ENCODE data around the gene TMEM174.

Gene TMEM174

GRCh38 chr5:73171495-73171894 is 1.5 kb upstream of the TMEM174 start:
- peaks cover 14% of the 10 kb centered on the region for H3K27me3 Mint-ChIP-seq (ENCODE audit: low read depth, poor library complexity)
- no peak for DNase-seq
- peaks cover 12% of the 10 kb centered on the region for H3K9me3 Mint-ChIP-seq
- H3K27ac Mint-ChIP-seq, result no peak overlapping the region
- no peak overlapping the region for H3K4me3 Mint-ChIP-seq
- H3K4me1 Mint-ChIP-seq, result peaks cover 41% of the 10 kb centered on the region
- no peaks in the 10 kb centered on the region for H3K36me3 Mint-ChIP-seq (ENCODE audit: low read depth)
- TF ChIP-seq, protein P1, sequence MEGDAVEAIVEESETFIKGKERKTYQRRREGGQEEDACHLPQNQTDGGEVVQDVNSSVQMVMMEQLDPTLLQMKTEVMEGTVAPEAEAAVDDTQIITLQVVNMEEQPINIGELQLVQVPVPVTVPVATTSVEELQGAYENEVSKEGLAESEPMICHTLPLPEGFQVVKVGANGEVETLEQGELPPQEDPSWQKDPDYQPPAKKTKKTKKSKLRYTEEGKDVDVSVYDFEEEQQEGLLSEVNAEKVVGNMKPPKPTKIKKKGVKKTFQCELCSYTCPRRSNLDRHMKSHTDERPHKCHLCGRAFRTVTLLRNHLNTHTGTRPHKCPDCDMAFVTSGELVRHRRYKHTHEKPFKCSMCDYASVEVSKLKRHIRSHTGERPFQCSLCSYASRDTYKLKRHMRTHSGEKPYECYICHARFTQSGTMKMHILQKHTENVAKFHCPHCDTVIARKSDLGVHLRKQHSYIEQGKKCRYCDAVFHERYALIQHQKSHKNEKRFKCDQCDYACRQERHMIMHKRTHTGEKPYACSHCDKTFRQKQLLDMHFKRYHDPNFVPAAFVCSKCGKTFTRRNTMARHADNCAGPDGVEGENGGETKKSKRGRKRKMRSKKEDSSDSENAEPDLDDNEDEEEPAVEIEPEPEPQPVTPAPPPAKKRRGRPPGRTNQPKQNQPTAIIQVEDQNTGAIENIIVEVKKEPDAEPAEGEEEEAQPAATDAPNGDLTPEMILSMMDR (IDR thresholded peaks at IDR 0.05), result no peak

- H3K36me3 Mint-ChIP-seq (ENCODE audit: low read depth), result no peaks in the 10 kb centered on the region
- peaks cover 43% of the 10 kb centered on the region for H3K4me1 Mint-ChIP-seq
- no peak overlapping the region for H3K4me3 Mint-ChIP-seq
- no peak overlapping the region for H3K27ac Mint-ChIP-seq
- H3K9me3 Mint-ChIP-seq, result peaks cover 12% of the 10 kb centered on the region
- H3K27me3 Mint-ChIP-seq (ENCODE audit: low read depth, poor library complexity), result peaks cover 4% of the 10 kb centered on the region
- DNase-seq, result no peak
- TF ChIP-seq, protein P1 (IDR thresholded peaks at IDR 0.05), result no peak
Measured at GRCh38 chr5:73174100-73174815, 1.3 kb downstream of the TMEM174 start.

GRCh38 chr5:73176250-73176649 is 3.3 kb downstream of the TMEM174 start:
- Mint-ChIP-seq H3K4me1 (peaks cover 43% of the 10 kb centered on the region), H3K9me3 (no peaks in the 10 kb centered on the region), H3K36me3 (ENCODE audit: low read depth) (no peaks in the 10 kb centered on the region), H3K4me3 (no peak overlapping the region), H3K27me3 (ENCODE audit: low read depth, poor library complexity) (no peaks in the 10 kb centered on the region), H3K27ac (no peak overlapping the region)
- TF ChIP-seq, protein P1 (IDR thresholded peaks at IDR 0.05), result no peak
- no peak for DNase-seq

DNA sequence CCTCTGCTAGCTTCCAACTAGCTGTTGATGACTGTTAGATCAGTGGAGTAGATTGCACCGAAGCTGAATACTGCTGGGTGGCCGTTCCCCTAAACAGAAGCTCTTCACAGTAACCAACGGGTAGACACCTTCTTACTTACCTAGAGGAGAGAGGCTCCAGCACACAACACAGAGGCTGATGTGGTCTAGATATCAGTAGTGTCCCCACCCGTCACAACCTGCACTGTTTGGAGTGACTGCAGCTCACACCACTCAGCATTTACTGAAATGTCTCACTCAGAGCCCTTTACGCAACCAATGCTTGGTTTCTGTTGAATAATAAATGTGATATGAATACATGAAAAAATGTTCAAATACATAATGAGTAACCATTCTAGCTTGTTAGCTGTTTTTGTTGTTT is 5.3 kb downstream of the TMEM174 start:
- Mint-ChIP-seq H3K4me1 (peaks cover 38% of the 10 kb centered on the region), H3K4me3 (no peak overlapping the region), H3K27ac (no peak overlapping the region), H3K9me3 (no peaks in the 10 kb centered on the region), H3K36me3 (ENCODE audit: low read depth) (no peaks in the 10 kb centered on the region), H3K27me3 (ENCODE audit: low read depth, poor library complexity) (no peaks in the 10 kb centered on the region)
- TF ChIP-seq, protein P1 (IDR thresholded peaks at IDR 0.05), result no peak
- no peak for DNase-seq

DNA sequence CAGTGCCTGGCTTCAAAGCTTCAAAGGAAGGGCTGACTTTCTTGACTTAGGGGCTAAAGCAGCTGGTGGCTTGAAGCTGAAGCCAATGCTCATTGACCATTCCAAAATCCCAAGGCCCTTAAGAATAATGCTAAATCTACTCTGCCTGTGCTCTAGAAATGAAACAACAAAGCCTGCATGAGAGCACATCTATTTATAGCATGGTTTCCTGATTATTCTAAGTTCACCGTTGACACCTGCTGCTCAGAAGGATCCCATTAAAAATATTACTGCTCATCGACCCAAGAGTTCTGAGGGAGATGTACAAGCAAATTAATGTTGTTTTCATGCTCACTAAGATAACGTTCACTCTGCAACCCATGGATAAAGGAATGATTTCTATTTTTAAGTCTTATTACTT is 6.7 kb downstream of the TMEM174 start:
- peaks cover 5% of the 10 kb centered on the region for H3K36me3 Mint-ChIP-seq (ENCODE audit: low read depth)
- no peak for DNase-seq
- H3K9me3 Mint-ChIP-seq, result peaks cover 6% of the 10 kb centered on the region
- TF ChIP-seq, protein P1 (IDR thresholded peaks at IDR 0.05), result no peak
- H3K4me1 Mint-ChIP-seq, result peaks cover 31% of the 10 kb centered on the region
- H3K4me3 Mint-ChIP-seq, result no peak overlapping the region
- H3K27ac Mint-ChIP-seq, result no peak overlapping the region
- no peaks in the 10 kb centered on the region for H3K27me3 Mint-ChIP-seq (ENCODE audit: low read depth, poor library complexity)

- Mint-ChIP-seq H3K27ac (no peak overlapping the region), H3K4me3 (no peak overlapping the region), H3K36me3 (ENCODE audit: low read depth) (peaks cover 6% of the 10 kb centered on the region), H3K9me3 (peaks cover 12% of the 10 kb centered on the region), H3K4me1 (peaks cover 29% of the 10 kb centered on the region), H3K27me3 (ENCODE audit: low read depth, poor library complexity) (no peaks in the 10 kb centered on the region)
- no peak for DNase-seq
- TF ChIP-seq, protein P1 (IDR thresholded peaks at IDR 0.05), result no peak
Measured at GRCh38 chr5:73180566-73180965, 7.6 kb downstream of the TMEM174 start.

Measured in nephron progenitor cell (in vitro differentiated cells).